AG04449 (cell line): ENCODE measurements around the gene RAPGEF5.

Experiments used
- CTCF ChIA-PET: fragments of 350-600 bp; formaldehyde crosslinking; extraction: SDS; loops from one replicate; lab custom pipeline; 2021; ENCODE audit warnings: antibody characterized with exemption; lab: Yijun Ruan, JAX
- POLR2A ChIA-PET: fragments of 400-600, 350-600 bp; formaldehyde crosslinking; extraction: SDS; loops from one replicate; lab custom pipeline; 2020; ENCODE audit warnings: antibody characterized with exemption, inconsistent platforms; lab: Yijun Ruan, JAX
- DNase-seq: peaks from one replicate; pipeline ENCODE4 v3.0.0-alpha.2; 2010; ENCODE audit warnings: low read depth, low spot score
- H3K4me3 ChIP-seq: 2 replicates; pipeline ENCODE4 v1.5.1; 2011; ENCODE audit warnings: low read depth, mild to moderate bottlenecking, control low read depth, low read length
- TF ChIP-seq, protein P1 (sequence below): IDR thresholded peaks from one replicate; pipeline ENCODE4 v1.5.1; 2011; ENCODE audit warnings: mild to moderate bottlenecking, moderate library complexity, low read length, control low read depth, inconsistent platforms; ENCODE audit not compliant: insufficient read depth; ENCODE audit errors: missing control alignments

RAPGEF5 gene

DNA sequence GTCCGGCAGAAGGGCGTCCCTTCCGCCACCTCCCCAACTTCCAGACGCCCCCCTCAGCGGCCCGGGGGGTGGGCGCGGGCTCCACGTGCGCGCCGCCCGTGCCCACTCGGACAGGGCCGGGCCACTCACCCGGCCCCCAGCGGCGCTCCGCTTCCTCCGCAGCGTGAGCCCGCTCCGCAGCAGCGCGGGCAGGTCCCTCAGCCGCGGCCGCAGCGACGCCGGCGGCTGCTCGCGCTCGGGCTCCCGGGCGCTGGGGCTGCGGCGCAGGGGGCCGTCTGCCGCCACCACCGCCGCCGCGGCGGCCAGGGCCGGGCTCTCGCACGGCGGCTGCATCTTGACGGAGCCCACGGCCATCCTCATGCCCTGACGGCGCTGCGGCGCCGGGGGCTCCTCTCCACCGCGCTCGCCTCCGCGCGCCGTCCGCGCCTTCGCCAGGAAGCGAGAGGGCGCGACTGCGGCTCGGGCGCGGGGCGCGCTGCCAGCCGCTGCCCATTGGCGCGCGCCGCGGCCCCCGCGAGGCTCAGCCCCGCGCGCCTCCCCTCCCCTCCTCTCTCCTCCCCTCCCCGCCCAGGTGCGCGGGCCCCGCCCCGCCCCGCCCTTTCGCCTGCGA lies at the start of gene RAPGEF5:
RAPGEF5 (minus strand) TSS at position 454 of the 610 bp plus-strand sequence; CDS start at position 360, 94 bp downstream.
- DNase-seq, result no peak
- peak within 1 kb of the TSS; percentile 36 for H3K4me3 ChIP-seq
- ChIA-PET CTCF (no interaction called here), POLR2A (no interaction called here)
- TF ChIP-seq, protein P1, sequence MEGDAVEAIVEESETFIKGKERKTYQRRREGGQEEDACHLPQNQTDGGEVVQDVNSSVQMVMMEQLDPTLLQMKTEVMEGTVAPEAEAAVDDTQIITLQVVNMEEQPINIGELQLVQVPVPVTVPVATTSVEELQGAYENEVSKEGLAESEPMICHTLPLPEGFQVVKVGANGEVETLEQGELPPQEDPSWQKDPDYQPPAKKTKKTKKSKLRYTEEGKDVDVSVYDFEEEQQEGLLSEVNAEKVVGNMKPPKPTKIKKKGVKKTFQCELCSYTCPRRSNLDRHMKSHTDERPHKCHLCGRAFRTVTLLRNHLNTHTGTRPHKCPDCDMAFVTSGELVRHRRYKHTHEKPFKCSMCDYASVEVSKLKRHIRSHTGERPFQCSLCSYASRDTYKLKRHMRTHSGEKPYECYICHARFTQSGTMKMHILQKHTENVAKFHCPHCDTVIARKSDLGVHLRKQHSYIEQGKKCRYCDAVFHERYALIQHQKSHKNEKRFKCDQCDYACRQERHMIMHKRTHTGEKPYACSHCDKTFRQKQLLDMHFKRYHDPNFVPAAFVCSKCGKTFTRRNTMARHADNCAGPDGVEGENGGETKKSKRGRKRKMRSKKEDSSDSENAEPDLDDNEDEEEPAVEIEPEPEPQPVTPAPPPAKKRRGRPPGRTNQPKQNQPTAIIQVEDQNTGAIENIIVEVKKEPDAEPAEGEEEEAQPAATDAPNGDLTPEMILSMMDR, result no peak

DNA sequence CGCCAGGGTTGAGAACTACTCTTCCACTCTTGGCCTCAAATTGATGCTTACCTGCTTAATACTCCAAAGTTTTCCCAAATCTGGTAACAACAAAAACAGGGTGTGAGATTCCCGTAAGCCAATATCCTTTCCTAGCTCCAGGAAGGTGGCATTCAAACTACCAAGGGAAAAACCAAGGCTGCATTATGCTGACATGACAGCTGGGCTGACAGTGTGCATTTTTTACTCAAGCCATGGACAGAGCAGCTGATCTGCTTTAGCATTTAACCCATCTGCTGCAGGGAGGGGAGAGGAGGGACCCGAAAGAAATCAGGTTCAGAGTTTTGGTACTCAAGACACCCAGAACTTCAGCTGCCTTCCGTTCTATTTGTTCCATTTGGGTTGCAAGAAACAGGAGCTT lies 49.8 kb upstream of the RAPGEF5 start:
- CTCF ChIA-PET, result no interaction called here
- no peak overlapping the region for H3K4me3 ChIP-seq
- no peak for DNase-seq
- TF ChIP-seq, protein P1, result no peak
- POLR2A ChIA-PET, result no interaction called here

DNA sequence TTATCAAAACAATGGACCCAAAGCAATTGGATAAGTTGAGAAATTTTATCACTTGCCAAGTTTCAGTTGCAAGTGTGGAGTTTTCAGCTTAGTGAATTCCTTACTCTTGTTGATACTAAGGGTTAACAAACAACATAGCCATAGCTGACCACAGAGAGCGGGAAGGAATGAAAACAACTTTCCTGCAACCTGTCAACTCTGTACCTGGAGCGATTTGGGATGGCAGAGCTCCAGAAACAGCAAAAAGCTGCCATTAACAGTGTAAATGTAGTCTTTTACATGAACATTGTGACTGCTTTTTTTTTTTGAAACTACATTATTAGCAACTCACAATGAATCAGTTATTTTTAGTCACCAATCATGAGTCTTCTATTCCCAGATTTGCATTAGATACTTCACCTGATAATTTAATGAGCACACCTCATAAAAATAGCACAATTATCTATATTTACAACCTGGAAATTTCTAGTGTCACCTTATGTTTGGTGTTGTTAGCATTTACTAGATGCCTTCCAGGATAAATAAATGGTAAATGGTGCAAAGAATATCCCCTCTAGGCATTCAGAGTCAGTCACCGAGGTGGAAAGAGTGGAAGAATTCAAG lies 47.6 kb upstream of the RAPGEF5 start:
- ChIA-PET CTCF (no interaction called here), POLR2A (no interaction called here)
- TF ChIP-seq, protein P1, result no peak
- H3K4me3 ChIP-seq, result no peak overlapping the region
- no peak for DNase-seq

DNA sequence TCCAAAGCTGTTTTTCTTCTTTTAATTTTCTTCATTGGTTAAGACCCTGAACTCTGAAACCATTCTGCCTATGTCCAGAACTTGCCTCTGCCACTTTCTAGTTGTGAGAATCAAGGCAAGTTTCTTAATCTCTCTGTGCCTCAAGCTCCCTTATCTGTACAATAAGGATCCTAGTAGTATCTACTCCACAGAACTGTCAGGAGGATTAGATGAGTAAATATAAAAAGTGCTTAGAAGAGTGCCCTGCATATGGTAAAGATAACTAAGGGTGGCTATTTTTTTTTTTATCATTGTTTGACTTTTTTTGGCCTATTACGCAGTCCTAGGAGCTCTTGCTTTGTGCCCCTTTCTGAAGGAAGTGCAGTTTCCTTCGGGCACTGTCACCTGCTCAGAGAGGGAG lies 46.4 kb upstream of the RAPGEF5 start:
- no peak overlapping the region for H3K4me3 ChIP-seq
- DNase-seq, result no peak
- TF ChIP-seq, protein P1, result no peak
- ChIA-PET CTCF (interaction anchor here (1.2 kb wide), 1 partner anchor 13 kb away, joined by 4 read pairs; no protein-coding TSS in a partner anchor), POLR2A (no interaction called here)

DNA sequence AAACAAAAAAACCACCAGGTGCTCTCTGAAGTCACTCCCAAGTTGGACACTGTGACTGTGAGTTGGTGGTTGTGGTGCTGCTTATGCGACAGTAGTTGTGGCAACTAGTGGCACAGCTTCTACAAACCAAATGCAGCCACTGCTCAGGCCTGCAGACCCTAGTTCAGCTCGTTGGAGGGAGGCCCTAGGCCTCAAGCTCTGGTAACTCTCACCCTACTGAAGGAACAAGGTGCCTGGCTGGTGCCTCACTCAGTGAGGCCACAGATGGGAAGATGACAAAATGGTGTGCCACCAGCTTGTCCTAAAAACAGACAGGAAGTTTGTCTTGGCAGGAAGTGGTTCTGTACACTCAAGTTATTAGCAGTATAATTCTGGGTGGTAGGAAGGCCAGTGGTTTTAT lies 45.3 kb upstream of the RAPGEF5 start:
- CTCF ChIA-PET, result no interaction called here
- POLR2A ChIA-PET, result no interaction called here
- TF ChIP-seq, protein P1, result no peak
- no peak for DNase-seq
- no peak overlapping the region for H3K4me3 ChIP-seq

DNA sequence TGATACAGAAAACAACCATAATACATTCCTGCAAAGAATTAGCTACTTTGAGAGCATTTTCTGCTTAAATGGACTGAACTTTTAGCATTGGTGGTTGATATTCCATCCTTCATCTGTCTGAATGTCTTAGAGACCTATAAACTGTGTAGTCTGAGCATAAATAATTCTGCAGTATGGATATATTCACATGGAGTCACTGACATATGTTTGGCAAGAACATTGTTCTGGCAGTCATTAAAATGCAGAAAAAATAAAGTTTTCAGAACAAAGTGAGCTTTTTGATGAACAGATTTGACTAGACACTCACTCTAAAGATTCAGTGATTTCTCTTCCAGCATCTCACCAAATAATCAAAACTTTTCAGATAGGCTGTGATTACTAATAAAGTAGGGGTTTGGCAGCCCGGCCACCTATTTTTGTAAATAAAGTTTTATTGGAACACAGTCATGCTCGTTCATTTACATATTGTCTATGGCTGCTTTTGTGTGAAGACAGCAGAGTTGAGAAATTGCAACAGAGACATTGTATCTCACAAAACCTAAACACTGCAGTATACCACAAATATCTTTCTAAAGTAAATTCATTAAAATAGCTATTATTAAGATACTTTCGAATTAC lies 44.1 kb upstream of the RAPGEF5 start:
- H3K4me3 ChIP-seq, result no peak overlapping the region
- ChIA-PET POLR2A (no interaction called here), CTCF (interaction anchor here (1.1 kb wide), 1 partner anchor 51 kb away, joined by 3 read pairs; no protein-coding TSS in a partner anchor)
- TF ChIP-seq, protein P1, result no peak
- DNase-seq, result no peak
